BJ (cell line): ENCODE data around the gene FHIP1B. TPM values are rescaled to one million over a fixed set of nuclear protein-coding genes. Genes with fewer than 3 reads are reported as not detected.

ENCODE experiments used
- CTCF ChIA-PET: fragments of 350-600 bp; formaldehyde crosslinking; extraction: SDS; loops from one replicate; lab custom pipeline; 2021; ENCODE audit warnings: antibody characterized with exemption, inconsistent platforms; lab: Yijun Ruan, JAX
- POLR2A ChIA-PET: fragments of 300-600 bp; sonication (Branson Sonifier 250); formaldehyde crosslinking; extraction: SDS; loops from one replicate; lab custom pipeline; 2021; ENCODE audit warnings: antibody characterized with exemption; lab: Charles Lee
- DNase-seq: peaks from one replicate; pipeline ENCODE4 v3.0.0-alpha.2; 2011; ENCODE audit warnings: low read depth
- H3K27me3 ChIP-seq: 2 replicates; pipeline ENCODE4 v1.6.0; 2011; ENCODE audit warnings: low read length; ENCODE audit not compliant: control insufficient read depth, insufficient read depth
- H3K36me3 ChIP-seq: 2 replicates; pipeline ENCODE4 v1.5.1; 2011; ENCODE audit warnings: low read length; ENCODE audit not compliant: control insufficient read depth, insufficient read depth
- H3K4me3 ChIP-seq: 2 replicates; pipeline ENCODE4 v1.5.1; 2011; ENCODE audit warnings: low read depth, mild to moderate bottlenecking, control low read depth, low read length
- CTCF ChIP-seq: IDR thresholded peaks from 2 replicates; pipeline ENCODE4 v1.5.1; 2011; ENCODE audit warnings: low read depth, mild to moderate bottlenecking, control low read depth, inconsistent platforms, low read length, moderate library complexity; ENCODE audit not compliant: insufficient read depth
- polyA plus RNA-seq: library from polyadenylated mRNA; depleted of rRNA; stranded (reverse); fragments of >200 nt; gene quantifications from 2 replicates; pipeline ENCODE4 v1.2.3, GENCODE V29; 2011

The FHIP1B gene
- polyA plus RNA-seq, 1 experiment = 30.6 TPM

GRCh38 chr11:6270584-6271246, 36.3 kb upstream of the FHIP1B start:
- no peak for DNase-seq
- H3K4me3 ChIP-seq = no peak overlapping the region
- CTCF ChIA-PET = interaction anchor here (0.9 to 1.6 kb wide), 3 partner anchors 9 to 92 kb away, joined by 3 to 4 read pairs (median 3); no protein-coding TSS in a partner anchor
- peaks cover 1% of the 10 kb centered on the region; the same call in 1 of the 2 replicates for H3K27me3 ChIP-seq
- POLR2A ChIA-PET = no interaction called here
- no peak for TF ChIP-seq CTCF
- H3K36me3 ChIP-seq = no peaks in the 10 kb centered on the region

GRCh38 chr11:6269994-6270393, 35.6 kb upstream of the FHIP1B start:
- CTCF ChIA-PET = interaction anchor here (1.4 to 3.5 kb wide), 3 partner anchors 19 to 93 kb away, joined by 3 to 14 read pairs (median 4); no protein-coding TSS in a partner anchor
- Histone ChIP-seq H3K36me3 (no peaks in the 10 kb centered on the region), H3K4me3 (no peak overlapping the region), H3K27me3 (peaks cover 1% of the 10 kb centered on the region; the same call in 1 of the 2 replicates)
- no peak for TF ChIP-seq CTCF
- DNase-seq = no peak
- POLR2A ChIA-PET = no interaction called here

GRCh38 chr11:6268820-6269219, 34.4 kb upstream of the FHIP1B start:
- Histone ChIP-seq H3K27me3 (peaks cover 3% of the 10 kb centered on the region), H3K36me3 (no peaks in the 10 kb centered on the region), H3K4me3 (no peak overlapping the region)
- no peak for TF ChIP-seq CTCF
- no peak for DNase-seq
- CTCF ChIA-PET = interaction anchor here (0.7 to 3.5 kb wide), 5 partner anchors 9 to 97 kb away, joined by 3 to 14 read pairs (median 4); no protein-coding TSS in a partner anchor
- POLR2A ChIA-PET = no interaction called here

- CTCF ChIA-PET = interaction anchor here (3.4 kb wide), 1 partner anchor 90 kb away, joined by 13 read pairs; no protein-coding TSS in a partner anchor
These were observed 29.2 kb upstream of the FHIP1B start for GRCh38 chr11:6263662-6264061.

More at GRCh38 chr11:6263662-6264061, 29.2 kb upstream of the FHIP1B start:
- DNase-seq = no peak
- Histone ChIP-seq H3K36me3 (no peaks in the 10 kb centered on the region), H3K4me3 (no peak overlapping the region), H3K27me3 (peaks cover 23% of the 10 kb centered on the region)
- TF ChIP-seq CTCF = no peak
- POLR2A ChIA-PET = no interaction called here
